ENCODE data around the gene GJB5. TPM values are rescaled to one million over a fixed set of nuclear protein-coding genes. Genes with fewer than 3 reads are reported as not detected.

The GJB5 gene
- total RNA-seq, 2 experiments from 2014 or later, result not detected

DNA sequence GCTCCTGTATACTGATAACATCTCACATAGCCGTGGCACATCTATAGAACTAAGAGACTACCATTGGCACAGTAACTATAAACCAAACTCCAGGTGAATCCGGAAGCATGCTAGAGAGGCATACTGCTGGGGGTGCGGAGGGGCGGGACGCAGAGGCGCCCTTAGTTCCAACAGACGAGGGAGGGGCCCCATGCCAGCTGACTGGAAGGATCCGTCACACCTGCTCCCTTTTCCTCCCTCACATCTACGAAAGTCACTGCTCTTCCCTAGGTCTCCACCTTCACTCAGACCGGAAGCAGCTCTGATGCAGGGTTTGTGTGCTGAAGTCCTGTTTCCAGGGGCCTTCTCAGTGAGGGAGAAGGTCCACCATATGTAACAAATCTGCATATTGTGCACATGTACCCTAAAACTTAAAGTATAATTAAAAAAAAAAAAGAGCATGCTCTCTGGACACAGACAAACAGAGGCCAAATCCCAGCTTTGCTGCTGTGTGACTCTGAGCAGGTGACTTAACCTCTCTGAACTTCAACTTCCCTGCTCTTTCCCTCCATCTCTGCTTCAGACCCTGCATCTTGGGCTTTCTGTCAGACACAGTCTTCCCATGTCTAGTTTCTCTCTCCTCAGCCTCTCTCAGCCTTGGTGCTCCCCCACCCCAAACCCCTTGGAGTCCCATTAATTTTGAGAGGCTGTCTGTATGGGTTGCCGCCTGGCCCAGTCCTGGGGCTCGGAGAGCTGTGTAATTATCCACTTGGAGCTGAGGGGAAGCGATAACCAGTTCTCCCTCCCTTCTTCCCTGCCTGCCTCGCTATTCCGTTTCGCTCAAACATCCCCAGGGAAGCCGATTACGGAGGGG lies 7.8 kb upstream of the GJB5 start:
- Mint-ChIP-seq H3K9me3 (ENCODE audit: insufficient read depth) (no peaks in the 10 kb centered on the region), H3K27ac (no peak overlapping the region), H3K4me3 (no peak overlapping the region), H3K36me3 (ENCODE audit: low read depth) (no peaks in the 10 kb centered on the region), H3K4me1 (ENCODE audit: low read depth) (no peaks in the 10 kb centered on the region), H3K27me3 (ENCODE audit: low read depth) (no peaks in the 10 kb centered on the region)
- no peak for ATAC-seq
- ChIA-PET POLR2A (no interaction called here), CTCF (no interaction called here)
- no peak for DNase-seq

DNA sequence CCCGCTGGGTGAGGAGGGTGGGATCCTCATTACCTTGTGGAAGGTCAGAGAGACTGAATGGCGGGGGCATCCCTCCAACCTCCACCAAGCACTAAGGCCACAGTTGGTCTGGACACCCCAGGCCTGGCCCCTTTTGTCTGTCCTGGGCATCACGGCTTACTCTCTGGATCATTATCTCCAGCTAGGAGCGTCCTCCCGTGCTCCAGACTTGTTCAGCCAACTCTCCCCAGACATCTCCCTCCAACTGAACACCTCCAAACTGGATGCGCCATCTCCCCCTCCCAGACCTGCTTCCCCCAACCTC lies 7.3 kb upstream of the GJB5 start:
- Mint-ChIP-seq H3K36me3 (ENCODE audit: low read depth) (no peaks in the 10 kb centered on the region), H3K4me3 (no peak overlapping the region), H3K27me3 (ENCODE audit: low read depth) (no peaks in the 10 kb centered on the region), H3K27ac (no peak overlapping the region), H3K9me3 (ENCODE audit: insufficient read depth) (no peaks in the 10 kb centered on the region), H3K4me1 (ENCODE audit: low read depth) (no peaks in the 10 kb centered on the region)
- DNase-seq (no peak), ATAC-seq (no peak)
- ChIA-PET CTCF (no interaction called here), POLR2A (no interaction called here)

DNA sequence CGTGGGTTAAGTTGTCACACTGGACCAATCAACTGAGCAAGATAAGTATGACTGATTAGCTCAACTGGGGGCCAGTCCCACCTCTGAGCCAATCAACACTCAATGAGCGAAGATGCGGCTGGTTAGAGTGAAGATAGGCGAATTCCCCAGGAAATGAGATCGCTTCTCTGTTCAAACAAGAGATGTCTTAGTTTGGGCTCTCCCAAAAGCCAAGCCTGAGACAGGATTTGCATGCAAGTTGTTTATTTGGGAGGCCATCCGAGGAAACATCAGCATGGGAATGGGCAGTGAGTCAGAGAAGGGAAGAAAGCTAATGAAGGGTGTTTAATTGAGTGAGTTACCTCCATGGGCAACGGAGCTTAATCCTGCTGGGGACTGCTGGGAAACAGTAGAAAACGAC lies 4.9 kb upstream of the GJB5 start:
- DNase-seq (no peak), ATAC-seq (no peak)
- Mint-ChIP-seq H3K36me3 (ENCODE audit: low read depth) (no peaks in the 10 kb centered on the region), H3K27ac (no peak overlapping the region), H3K9me3 (ENCODE audit: insufficient read depth) (no peaks in the 10 kb centered on the region), H3K27me3 (ENCODE audit: low read depth) (peaks cover 4% of the 10 kb centered on the region), H3K4me3 (no peak overlapping the region), H3K4me1 (ENCODE audit: low read depth) (no peaks in the 10 kb centered on the region)
- ChIA-PET CTCF (interaction anchor here (4.0 kb wide), 1 partner anchor 7 kb away, joined by 21 read pairs; no protein-coding TSS in a partner anchor), POLR2A (no interaction called here)

DNA sequence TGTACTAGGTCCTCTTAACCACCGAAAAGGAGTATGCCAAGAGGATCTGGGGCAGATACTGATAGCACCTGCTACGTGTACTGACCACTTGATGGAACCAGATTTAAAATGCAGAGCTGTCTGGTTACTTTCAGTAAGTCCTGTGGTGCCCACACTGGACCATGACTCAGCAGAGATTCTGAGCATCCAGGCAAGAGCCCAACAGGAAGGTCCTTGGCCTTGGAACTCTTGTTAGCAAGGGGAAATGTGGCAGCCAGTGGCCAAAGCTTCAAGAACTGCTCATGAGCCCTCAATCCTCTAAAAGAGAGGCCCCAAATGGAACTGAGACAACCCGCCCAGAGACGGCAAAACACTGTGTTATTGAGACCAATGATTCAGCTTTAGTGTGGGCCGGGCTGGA lies 4.2 kb upstream of the GJB5 start:
- CTCF ChIA-PET, result interaction anchor here (4.0 kb wide), 1 partner anchor 8 kb away, joined by 21 read pairs; no protein-coding TSS in a partner anchor

DNA sequence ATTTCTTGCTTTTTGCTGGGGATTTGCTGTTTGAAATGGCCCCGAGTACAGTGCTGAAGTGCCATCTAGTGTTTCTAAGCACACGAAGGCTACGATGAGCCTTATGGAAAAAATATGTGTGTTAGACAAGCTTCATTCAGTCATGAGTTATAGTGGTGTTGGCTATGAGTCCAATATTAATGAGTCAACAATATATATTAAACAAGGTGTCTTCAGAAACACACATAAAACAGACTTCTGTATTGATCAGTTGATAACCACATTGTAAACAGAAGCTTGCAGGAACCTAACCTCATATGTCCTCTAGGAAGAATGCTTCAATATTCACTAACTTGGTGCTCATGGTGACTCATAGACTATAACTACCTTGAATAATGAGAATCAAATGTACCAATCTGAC lies 1.7 kb upstream of the GJB5 start:
- Mint-ChIP-seq H3K4me1 (ENCODE audit: low read depth) (no peaks in the 10 kb centered on the region), H3K27ac (no peak overlapping the region), H3K9me3 (ENCODE audit: insufficient read depth) (no peaks in the 10 kb centered on the region), H3K36me3 (ENCODE audit: low read depth) (no peaks in the 10 kb centered on the region), H3K27me3 (ENCODE audit: low read depth) (peaks cover 4% of the 10 kb centered on the region), H3K4me3 (no peak overlapping the region)
- ChIA-PET CTCF (interaction anchor here (4.0 kb wide), 1 partner anchor 10 kb away, joined by 21 read pairs; no protein-coding TSS in a partner anchor), POLR2A (no interaction called here)
- no peak for ATAC-seq
- DNase-seq, result no peak

More for the DNA sequence above, 4.2 kb upstream of the GJB5 start:
- no peaks in the 10 kb centered on the region for H3K4me1 Mint-ChIP-seq (ENCODE audit: low read depth)
- peaks cover 4% of the 10 kb centered on the region for H3K27me3 Mint-ChIP-seq (ENCODE audit: low read depth)
- no peak overlapping the region for H3K4me3 Mint-ChIP-seq
- POLR2A ChIA-PET, result no interaction called here
- no peak overlapping the region for H3K27ac Mint-ChIP-seq
- no peaks in the 10 kb centered on the region for H3K9me3 Mint-ChIP-seq (ENCODE audit: insufficient read depth)
- no peak for ATAC-seq
- DNase-seq, result no peak
- H3K36me3 Mint-ChIP-seq (ENCODE audit: low read depth), result no peaks in the 10 kb centered on the region

DNA sequence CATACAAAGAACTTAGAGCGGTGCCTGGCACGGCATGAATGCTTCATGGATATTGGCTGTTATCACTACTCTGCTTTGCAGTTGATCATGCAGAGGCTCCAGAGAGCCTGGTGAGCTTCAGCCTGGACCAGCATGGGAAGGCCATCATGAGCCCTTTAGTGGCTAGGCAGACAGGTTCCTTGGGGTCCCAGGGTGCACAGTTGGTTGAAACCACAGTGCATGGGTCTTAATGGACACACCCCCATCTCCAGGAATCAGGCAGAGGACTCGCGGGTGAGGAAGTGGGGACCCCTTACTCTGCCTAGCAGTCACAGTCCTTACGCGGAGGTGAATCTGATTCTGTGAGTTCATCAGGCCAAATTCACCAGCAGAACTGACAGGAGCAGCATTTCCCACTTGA lies 1.1 kb downstream of the GJB5 start:
- Mint-ChIP-seq H3K4me1 (ENCODE audit: low read depth) (no peaks in the 10 kb centered on the region), H3K9me3 (ENCODE audit: insufficient read depth) (no peaks in the 10 kb centered on the region), H3K27ac (no peak overlapping the region), H3K4me3 (no peak overlapping the region), H3K36me3 (ENCODE audit: low read depth) (no peaks in the 10 kb centered on the region), H3K27me3 (ENCODE audit: low read depth) (peaks cover 4% of the 10 kb centered on the region)
- ChIA-PET POLR2A (interaction anchor here (0.6 kb wide), 1 partner anchor 1838 kb away, joined by 3 read pairs; no protein-coding TSS in a partner anchor), CTCF (no interaction called here)
- DNase-seq (no peak), ATAC-seq (no peak)

DNA sequence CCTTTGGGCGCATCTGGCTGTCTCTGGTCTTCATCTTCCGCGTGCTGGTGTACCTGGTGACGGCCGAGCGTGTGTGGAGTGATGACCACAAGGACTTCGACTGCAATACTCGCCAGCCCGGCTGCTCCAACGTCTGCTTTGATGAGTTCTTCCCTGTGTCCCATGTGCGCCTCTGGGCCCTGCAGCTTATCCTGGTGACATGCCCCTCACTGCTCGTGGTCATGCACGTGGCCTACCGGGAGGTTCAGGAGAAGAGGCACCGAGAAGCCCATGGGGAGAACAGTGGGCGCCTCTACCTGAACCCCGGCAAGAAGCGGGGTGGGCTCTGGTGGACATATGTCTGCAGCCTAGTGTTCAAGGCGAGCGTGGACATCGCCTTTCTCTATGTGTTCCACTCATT lies 2.5 kb downstream of the GJB5 start:
- peaks cover 4% of the 10 kb centered on the region for H3K27me3 Mint-ChIP-seq (ENCODE audit: low read depth)

DNA sequence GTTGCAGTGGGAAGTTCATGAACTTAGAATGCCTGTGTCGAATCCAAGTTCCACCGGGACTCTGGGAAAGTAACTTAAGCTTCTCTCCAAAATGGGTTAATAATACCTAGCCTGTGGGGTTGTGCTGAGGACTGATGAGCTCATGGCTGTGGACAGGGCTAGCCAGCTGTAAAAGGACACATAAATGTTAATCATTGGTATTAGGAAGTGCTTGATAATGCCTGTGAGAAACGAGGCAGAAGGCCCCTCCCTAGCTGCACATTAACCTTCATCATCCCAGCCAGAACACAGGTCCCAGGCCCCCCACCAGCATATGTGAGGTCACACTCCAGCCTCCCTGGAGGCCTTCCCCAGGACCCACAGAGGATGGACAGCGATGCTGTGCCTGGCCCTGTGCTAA lies 3.9 kb downstream of the GJB5 start:
- Mint-ChIP-seq H3K27me3 (ENCODE audit: low read depth) (peaks cover 1% of the 10 kb centered on the region), H3K4me3 (no peak overlapping the region), H3K36me3 (ENCODE audit: low read depth) (no peaks in the 10 kb centered on the region), H3K4me1 (ENCODE audit: low read depth) (no peaks in the 10 kb centered on the region), H3K27ac (no peak overlapping the region), H3K9me3 (ENCODE audit: insufficient read depth) (no peaks in the 10 kb centered on the region)
- DNase-seq (no peak), ATAC-seq (no peak)
- CTCF ChIA-PET, result interaction anchor here (2.4 kb wide), 1 partner anchor 16 kb away, joined by 8 read pairs; no protein-coding TSS in a partner anchor
- POLR2A ChIA-PET, result no interaction called here

More for the DNA sequence above, 2.5 kb downstream of the GJB5 start:
- Mint-ChIP-seq H3K4me1 (ENCODE audit: low read depth) (no peaks in the 10 kb centered on the region), H3K27ac (no peak overlapping the region), H3K4me3 (no peak overlapping the region), H3K36me3 (ENCODE audit: low read depth) (no peaks in the 10 kb centered on the region), H3K9me3 (ENCODE audit: insufficient read depth) (no peaks in the 10 kb centered on the region)
- CTCF ChIA-PET, result interaction anchor here (1.1 kb wide), 1 partner anchor 14 kb away, joined by 4 read pairs; no protein-coding TSS in a partner anchor
- ATAC-seq (no peak), DNase-seq (no peak)
- POLR2A ChIA-PET, result no interaction called here

DNA sequence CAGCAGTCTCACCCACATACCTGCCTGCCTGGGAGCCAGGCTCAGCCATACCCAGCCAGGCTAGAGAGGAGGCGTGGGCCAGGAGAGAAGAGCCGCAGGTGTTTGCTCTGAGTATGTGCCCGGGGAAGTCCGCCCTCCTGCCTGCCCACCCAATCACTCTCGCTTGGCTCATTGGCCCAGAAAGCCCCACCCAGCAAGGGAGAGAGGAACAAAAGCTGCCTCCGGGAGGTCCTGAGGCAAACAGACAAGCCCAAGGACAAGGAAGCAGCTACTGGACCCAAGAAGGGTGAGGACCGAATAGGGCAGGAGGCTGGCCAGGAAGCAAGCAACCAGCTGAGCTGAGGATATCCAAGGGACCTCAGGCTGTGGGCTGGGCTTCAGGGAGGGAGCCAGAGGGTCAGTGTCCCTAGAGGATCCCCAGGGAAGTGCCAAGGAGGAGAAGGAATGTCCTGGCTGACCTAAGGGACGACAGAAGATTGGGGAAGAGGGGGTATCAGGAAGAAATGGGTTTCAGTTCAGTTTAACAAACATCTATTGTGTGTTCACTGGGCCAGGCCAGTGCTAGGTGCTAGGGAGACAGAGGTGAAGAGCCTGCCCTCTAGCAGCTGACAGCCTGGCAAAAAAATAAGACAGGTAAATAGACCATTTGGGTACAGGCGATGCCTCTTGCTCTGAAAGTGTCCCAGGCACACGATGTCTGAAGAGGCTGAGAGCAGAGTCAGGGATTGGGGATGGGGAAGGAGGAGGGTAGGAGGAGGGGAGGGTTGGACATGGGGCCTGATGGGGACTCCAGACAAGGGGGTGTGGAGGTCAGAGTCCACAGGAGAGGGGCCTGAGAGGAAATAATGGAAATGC lies 4.9 kb downstream of the GJB5 start, which contains the start of gene GJB4:
Gene GJB4 (plus strand): TSS at position 238 of the 855 bp plus-strand sequence. CDS start 1,515 bp downstream, outside the sequence.
- Mint-ChIP-seq H3K4me3 (no peak within 1 kb of the TSS), H3K27ac (no peak within 1 kb of the TSS), H3K36me3 (ENCODE audit: low read depth) (no peaks in the 10 kb centered on the region), H3K4me1 (ENCODE audit: low read depth) (no peaks in the 10 kb centered on the region), H3K9me3 (ENCODE audit: insufficient read depth) (no peaks in the 10 kb centered on the region), H3K27me3 (ENCODE audit: low read depth) (no peaks in the 10 kb centered on the region)
- ATAC-seq (no peak), DNase-seq (no peak)
- POLR2A ChIA-PET, result no interaction called here
- CTCF ChIA-PET, result interaction anchor here (2.4 kb wide), 1 partner anchor 17 kb away, joined by 8 read pairs; no protein-coding TSS in a partner anchor

DNA sequence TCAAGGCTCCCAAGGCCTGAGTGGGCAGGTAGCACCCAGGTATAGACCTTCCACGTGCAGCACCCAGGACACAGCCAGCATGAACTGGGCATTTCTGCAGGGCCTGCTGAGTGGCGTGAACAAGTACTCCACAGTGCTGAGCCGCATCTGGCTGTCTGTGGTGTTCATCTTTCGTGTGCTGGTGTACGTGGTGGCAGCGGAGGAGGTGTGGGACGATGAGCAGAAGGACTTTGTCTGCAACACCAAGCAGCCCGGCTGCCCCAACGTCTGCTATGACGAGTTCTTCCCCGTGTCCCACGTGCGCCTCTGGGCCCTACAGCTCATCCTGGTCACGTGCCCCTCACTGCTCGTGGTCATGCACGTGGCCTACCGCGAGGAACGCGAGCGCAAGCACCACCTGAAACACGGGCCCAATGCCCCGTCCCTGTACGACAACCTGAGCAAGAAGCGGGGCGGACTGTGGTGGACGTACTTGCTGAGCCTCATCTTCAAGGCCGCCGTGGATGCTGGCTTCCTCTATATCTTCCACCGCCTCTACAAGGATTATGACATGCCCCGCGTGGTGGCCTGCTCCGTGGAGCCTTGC lies 6.4 kb downstream of the GJB5 start:
- Mint-ChIP-seq H3K27me3 (ENCODE audit: low read depth) (no peaks in the 10 kb centered on the region), H3K4me1 (ENCODE audit: low read depth) (no peaks in the 10 kb centered on the region), H3K4me3 (no peak overlapping the region), H3K36me3 (ENCODE audit: low read depth) (no peaks in the 10 kb centered on the region), H3K9me3 (ENCODE audit: insufficient read depth) (no peaks in the 10 kb centered on the region), H3K27ac (no peak overlapping the region)
- ATAC-seq (no peak), DNase-seq (no peak)
- CTCF ChIA-PET, result no interaction called here
- POLR2A ChIA-PET, result no interaction called here

DNA sequence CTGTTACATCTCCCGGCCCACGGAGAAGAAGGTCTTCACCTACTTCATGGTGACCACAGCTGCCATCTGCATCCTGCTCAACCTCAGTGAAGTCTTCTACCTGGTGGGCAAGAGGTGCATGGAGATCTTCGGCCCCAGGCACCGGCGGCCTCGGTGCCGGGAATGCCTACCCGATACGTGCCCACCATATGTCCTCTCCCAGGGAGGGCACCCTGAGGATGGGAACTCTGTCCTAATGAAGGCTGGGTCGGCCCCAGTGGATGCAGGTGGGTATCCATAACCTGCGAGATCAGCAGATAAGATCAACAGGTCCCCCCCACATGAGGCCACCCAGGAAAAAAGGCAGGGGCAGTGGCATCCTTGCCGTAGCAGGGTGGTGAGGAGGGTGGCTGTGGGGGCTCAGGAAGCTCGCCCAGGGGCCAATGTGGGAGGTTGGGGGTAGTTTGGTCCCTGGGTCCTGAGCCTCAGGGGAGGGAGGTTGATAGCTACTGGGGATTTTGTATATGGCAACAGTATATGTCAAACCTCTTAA lies 7.0 kb downstream of the GJB5 start:
- ChIA-PET CTCF (no interaction called here), POLR2A (no interaction called here)
- no peak overlapping the region for H3K4me3 Mint-ChIP-seq
- H3K27ac Mint-ChIP-seq, result no peak overlapping the region
- H3K27me3 Mint-ChIP-seq (ENCODE audit: low read depth), result no peaks in the 10 kb centered on the region
- H3K36me3 Mint-ChIP-seq (ENCODE audit: low read depth), result no peaks in the 10 kb centered on the region
- no peaks in the 10 kb centered on the region for H3K4me1 Mint-ChIP-seq (ENCODE audit: low read depth)
- no peaks in the 10 kb centered on the region for H3K9me3 Mint-ChIP-seq (ENCODE audit: insufficient read depth)
- no peak for ATAC-seq
- DNase-seq, result no peak
